DOHH2 (cell line): ENCODE measurements around the gene NEURL1B.

Experiments
- H3F3A ChIP-seq: fragments of 200-600 bp; sonication (generic), shearing (Covaris generic); 2 replicates; pipeline ENCODE4 v1.6.0; 2016; ENCODE audit warnings: antibody characterized with exemption, mild to moderate bottlenecking; ENCODE audit not compliant: control insufficient read depth, insufficient read depth
- H3K27ac ChIP-seq: fragments of 200-600 bp; sonication (generic); 2 replicates; pipeline ENCODE4 v1.5.1; 2014; ENCODE audit warnings: low read depth, mild to moderate bottlenecking, low read length, moderate library complexity
- H3K27me3 ChIP-seq: fragments of 200-600 bp; sonication (generic); 2 replicates; pipeline ENCODE4 v1.6.1; 2014; ENCODE audit warnings: mild to moderate bottlenecking, low read length, mixed read lengths; ENCODE audit not compliant: control insufficient read depth
- H3K36me3 ChIP-seq: fragments of 200-600 bp; sonication (generic); 2 replicates; pipeline ENCODE4 v1.6.1; 2014; ENCODE audit warnings: mild to moderate bottlenecking, low read length, moderate library complexity, mixed read lengths; ENCODE audit not compliant: control insufficient read depth
- H3K4me1 ChIP-seq: fragments of 200-600 bp; sonication (generic); 2 replicates; pipeline ENCODE4 v1.6.1; 2014; ENCODE audit warnings: mild to moderate bottlenecking, low read length, mixed read lengths; ENCODE audit not compliant: control insufficient read depth
- H3K4me2 ChIP-seq: fragments of 200-600 bp; sonication (generic); 2 replicates; pipeline ENCODE4 v1.6.0; 2014; ENCODE audit warnings: mild to moderate bottlenecking, low read length, moderate library complexity
- H3K4me3 ChIP-seq: fragments of 200-600 bp; sonication (generic); 2 replicates; pipeline ENCODE4 v1.5.1; 2014; ENCODE audit warnings: mild to moderate bottlenecking, low read length, mixed read lengths
- H3K79me2 ChIP-seq: fragments of 200-600 bp; sonication (generic); 2 replicates; pipeline ENCODE4 v1.6.1; 2014; ENCODE audit warnings: mild to moderate bottlenecking, low read length, mixed read lengths; ENCODE audit not compliant: control insufficient read depth
- H3K9me2 ChIP-seq: fragments of 200-600 bp; sonication (generic); replicated peaks from 2 replicates; pipeline ENCODE4 v1.6.1; 2014; ENCODE audit warnings: mild to moderate bottlenecking, low read length, mixed read lengths; ENCODE audit not compliant: control insufficient read depth
- H3K9me3 ChIP-seq: fragments of 200-600 bp; sonication (generic); 2 replicates; pipeline ENCODE4 v1.6.1; 2014; ENCODE audit warnings: antibody characterized with exemption, low read length, mixed read lengths; ENCODE audit not compliant: control insufficient read depth, insufficient read depth
- H4K20me1 ChIP-seq: fragments of 200-600 bp; sonication (generic); 2 replicates; pipeline ENCODE4 v1.6.0; 2014; ENCODE audit warnings: low read depth, mild to moderate bottlenecking, antibody characterized with exemption, low read length, moderate library complexity; ENCODE audit not compliant: control insufficient read depth, insufficient read depth
- CTCF ChIP-seq: fragments of 200-600 bp; sonication (generic); IDR thresholded peaks from one replicate; pipeline ENCODE4 v1.5.1; 2014; ENCODE audit warnings: antibody characterized with exemption, mild to moderate bottlenecking, low read depth, low read length; ENCODE audit not compliant: poor library complexity, severe bottlenecking
- EZH2phosphoT487 ChIP-seq: fragments of 200-600 bp; sonication (generic); IDR thresholded peaks from 2 replicates; pipeline ENCODE4 v1.6.1; 2017; ENCODE audit warnings: borderline replicate concordance, mild to moderate bottlenecking, antibody characterized with exemption, low read length, moderate library complexity, mixed read lengths

Gene NEURL1B

GRCh38 chr5:172736508-172737135 lies 95.6 kb downstream of the NEURL1B start:
- Histone ChIP-seq H4K20me1 (no peaks in the 10 kb centered on the region), H3K36me3 (no peaks in the 10 kb centered on the region), H3K27ac (no peak overlapping the region), H3K27me3 (peaks cover 14% of the 10 kb centered on the region), H3K4me3 (no peak overlapping the region), H3F3A (no peaks in the 10 kb centered on the region), H3K4me2 (no peak overlapping the region), H3K9me3 (no peaks in the 10 kb centered on the region), H3K9me2 (no peaks in the 10 kb centered on the region), H3K79me2 (no peaks in the 10 kb centered on the region), H3K4me1 (peaks cover 4% of the 10 kb centered on the region)
- TF ChIP-seq CTCF, result no peak
- TF ChIP-seq EZH2phosphoT487, result no peak

DNA sequence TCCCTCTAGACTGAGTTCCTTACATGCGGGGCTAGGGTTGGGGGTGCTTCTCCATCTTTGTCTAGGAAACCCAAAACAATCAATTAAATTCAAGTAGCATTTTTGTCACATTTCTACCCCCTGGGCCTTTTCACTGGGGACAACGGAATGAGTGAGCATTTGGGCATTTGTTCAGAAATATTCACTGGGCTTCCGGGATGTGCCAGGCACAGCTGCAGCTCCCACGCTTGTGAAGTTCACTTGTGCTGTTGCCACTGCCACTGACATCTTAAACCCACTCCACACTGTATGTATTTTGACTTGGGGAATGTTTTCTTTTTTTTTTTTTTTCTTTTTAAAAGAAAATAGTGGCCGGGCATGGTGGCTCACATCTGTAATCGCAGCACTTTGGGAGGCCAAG lies 98.3 kb downstream of the NEURL1B start:
- H3K4me2 ChIP-seq, result no peak overlapping the region
- no peak overlapping the region for H3K4me3 ChIP-seq
- no peaks in the 10 kb centered on the region for H3K9me2 ChIP-seq
- no peaks in the 10 kb centered on the region for H3K27me3 ChIP-seq
- no peaks in the 10 kb centered on the region for H3F3A ChIP-seq
- peaks cover 14% of the 10 kb centered on the region for H3K4me1 ChIP-seq
- no peaks in the 10 kb centered on the region for H4K20me1 ChIP-seq
- no peaks in the 10 kb centered on the region for H3K79me2 ChIP-seq
- no peak overlapping the region for H3K27ac ChIP-seq
- TF ChIP-seq EZH2phosphoT487 (no peak), CTCF (no peak)
- H3K36me3 ChIP-seq, result no peaks in the 10 kb centered on the region
- H3K9me3 ChIP-seq, result no peaks in the 10 kb centered on the region

- Histone ChIP-seq H4K20me1 (no peaks in the 10 kb centered on the region), H3K4me2 (no peak overlapping the region), H3K4me3 (no peak overlapping the region), H3K9me3 (no peaks in the 10 kb centered on the region), H3K27me3 (no peaks in the 10 kb centered on the region), H3F3A (no peaks in the 10 kb centered on the region), H3K27ac (no peak overlapping the region), H3K79me2 (no peaks in the 10 kb centered on the region), H3K4me1 (peaks cover 14% of the 10 kb centered on the region), H3K9me2 (no peaks in the 10 kb centered on the region), H3K36me3 (no peaks in the 10 kb centered on the region)
- TF ChIP-seq EZH2phosphoT487 (no peak), CTCF (no peak)
Measured at GRCh38 chr5:172740428-172741205, 99.6 kb downstream of the NEURL1B start.
